HG02938 (cell line): ENCODE measurements around the gene GPR3.

ENCODE experiments used
- ATAC-seq: cut with Tn5 transposase; IDR thresholded peaks from one replicate; pipeline ENCODE4 v1.9.1; 2021; ENCODE audit warnings: mild to moderate bottlenecking, moderate library complexity; ENCODE audit not compliant: unreplicated experiment

The GPR3 gene

DNA sequence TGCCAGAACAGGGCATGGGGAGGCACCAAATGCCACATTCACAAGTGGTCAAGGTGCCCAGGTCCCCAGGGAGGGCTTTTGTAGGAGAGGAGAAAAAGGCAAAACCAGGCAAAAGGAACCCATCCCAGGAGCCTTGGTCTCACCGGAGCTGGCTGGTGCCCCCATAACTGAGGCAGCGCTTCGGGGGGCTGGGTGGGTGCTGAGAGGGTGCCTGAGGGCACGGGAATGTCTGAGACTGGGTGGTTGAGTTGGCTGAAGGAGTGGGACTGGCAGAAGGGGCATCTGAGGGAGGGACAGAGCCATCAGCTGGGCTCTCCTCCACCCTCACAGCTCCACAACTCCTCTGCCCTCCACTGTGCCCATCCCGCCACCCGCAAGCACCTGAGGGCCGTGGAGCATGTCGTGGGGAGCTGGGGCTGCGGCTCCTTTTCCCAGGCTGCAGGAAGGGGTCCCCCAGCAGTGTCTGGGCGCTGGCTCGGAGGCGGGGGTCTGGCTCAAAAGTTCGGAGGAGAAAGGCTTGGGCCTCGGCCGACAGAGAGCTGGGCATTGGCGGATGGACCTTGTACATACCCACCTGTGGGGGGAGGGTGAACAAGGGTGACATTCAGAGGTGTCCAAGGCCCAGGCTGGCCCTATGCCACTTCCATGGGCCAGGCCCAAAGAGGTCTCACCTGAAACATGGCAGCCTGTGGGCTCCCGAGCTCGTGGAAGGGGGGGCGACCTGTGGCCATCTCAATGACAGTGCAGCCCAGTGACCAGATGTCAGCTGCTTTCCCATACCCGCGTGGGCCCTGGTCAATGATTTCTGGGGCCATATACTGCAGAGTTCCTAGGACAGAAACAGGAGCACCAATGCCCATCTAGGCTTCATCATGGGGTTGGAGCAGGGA lies 34.1 kb upstream of the GPR3 start:
- no peak for ATAC-seq

DNA sequence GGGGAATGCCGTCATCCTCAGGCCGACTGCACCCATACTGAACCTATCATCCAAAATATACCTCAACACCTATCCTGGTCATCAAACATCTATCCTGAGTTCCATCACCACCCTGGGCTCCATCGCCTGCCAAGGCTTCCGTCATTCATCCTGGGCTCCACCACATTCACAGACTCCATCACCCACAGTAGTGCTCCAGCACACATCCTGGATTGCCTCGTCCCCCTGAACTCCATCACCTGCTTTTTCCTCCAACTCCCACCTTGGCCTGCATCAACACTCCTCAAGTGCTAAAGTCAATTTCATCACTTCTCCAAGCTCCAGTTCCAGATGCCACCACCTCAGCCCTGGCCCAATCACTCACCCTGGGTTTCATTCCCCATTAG lies 33.5 kb upstream of the GPR3 start:
- ATAC-seq = no peak

DNA sequence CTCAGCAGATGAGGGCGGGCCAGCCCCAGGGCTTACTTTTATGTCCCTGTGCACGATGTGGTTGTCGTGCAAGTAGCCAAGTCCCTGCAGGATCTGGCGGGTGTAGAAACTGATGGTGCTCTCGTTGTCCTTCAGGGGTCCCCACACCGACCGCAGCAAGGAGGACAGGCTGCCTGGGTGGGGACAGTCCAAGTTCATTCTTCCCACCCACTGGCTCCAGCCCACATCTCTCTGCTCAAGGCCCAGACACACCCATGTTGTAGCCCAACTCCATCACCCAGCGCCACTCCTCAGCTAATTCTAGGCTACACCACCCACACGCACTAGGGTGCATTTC lies 32.6 kb upstream of the GPR3 start:
- no peak for ATAC-seq

DNA sequence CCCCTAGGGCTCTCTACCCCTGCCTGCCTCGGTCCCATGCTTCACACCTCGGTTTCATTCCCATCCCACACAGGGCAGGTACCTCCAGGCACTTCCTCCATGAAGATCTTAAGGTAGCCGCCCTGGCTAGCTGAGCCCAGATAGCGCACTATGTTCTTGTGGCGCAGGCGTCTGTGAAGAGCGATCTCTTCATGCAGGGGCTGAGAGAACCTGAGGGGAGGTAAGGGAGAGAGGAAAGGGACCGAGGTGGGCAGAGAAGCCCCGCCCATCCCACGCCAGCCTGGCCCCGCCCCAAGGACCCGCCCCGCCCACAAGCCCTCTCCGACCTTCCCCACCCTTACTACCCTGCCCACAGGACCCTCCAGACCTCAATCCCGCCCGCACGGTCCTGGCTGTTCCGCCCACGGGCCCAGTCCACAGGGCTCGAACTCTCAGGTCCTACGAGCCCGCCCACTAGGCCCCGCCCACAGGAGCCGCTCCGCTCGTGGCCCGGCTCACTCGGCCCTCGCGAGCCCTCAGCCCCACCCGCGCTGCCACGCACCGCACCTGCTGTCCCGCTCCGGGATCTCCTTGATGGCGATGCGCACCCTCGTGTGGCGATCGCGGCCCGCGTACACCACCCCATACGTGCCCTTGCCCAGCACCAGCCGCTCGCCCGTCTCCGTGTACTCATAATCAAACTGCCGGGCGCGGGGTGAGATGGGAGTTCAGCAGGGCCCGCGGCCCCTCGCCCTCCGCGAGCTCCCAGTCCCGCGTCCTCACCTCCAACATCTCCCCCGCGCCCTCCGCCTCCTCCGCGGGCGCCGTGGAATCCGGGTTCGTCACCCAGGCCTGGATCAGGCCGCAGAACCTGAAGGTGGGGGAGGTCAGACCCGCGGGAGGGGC lies 32.0 kb upstream of the GPR3 start:
- ATAC-seq = no peak

DNA sequence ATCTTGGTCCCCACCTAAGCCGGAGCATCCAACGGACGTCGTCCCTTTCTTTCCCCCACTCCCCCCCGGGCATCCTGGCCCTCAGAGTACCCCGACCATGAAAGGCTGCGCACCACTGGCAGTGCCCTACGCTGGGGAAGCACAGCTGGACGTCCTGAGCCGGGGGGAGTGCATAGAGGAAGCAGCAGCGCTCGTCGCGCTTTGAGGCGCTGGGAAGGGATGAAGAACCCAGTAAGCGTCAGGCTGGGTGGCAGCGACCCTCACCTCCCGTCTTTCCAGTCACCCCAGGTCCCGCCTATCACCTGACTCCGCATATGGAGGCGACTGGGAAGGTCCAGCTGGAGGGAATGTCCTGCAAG lies 31.4 kb upstream of the GPR3 start:
- ATAC-seq = no peak

DNA sequence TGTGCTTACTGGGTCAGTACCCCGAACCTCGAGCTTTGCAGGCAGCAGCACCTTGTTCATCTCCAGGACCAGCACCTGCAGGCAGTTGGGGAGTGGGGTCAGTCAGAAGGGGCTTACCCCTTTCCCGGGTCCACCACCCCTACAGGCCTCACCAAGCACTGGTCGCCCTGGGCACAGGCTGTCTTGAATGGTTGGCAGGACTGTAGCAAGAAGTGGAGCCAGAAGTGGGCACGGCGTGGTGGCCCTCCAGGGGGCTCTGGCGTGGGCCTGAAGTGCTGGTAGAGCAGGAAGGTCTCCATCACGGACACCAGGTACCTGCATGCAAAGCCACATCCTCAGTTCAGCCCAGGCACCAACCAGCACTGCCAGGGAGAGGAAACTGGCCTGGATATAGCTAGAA lies 30.9 kb upstream of the GPR3 start:
- no peak for ATAC-seq

DNA sequence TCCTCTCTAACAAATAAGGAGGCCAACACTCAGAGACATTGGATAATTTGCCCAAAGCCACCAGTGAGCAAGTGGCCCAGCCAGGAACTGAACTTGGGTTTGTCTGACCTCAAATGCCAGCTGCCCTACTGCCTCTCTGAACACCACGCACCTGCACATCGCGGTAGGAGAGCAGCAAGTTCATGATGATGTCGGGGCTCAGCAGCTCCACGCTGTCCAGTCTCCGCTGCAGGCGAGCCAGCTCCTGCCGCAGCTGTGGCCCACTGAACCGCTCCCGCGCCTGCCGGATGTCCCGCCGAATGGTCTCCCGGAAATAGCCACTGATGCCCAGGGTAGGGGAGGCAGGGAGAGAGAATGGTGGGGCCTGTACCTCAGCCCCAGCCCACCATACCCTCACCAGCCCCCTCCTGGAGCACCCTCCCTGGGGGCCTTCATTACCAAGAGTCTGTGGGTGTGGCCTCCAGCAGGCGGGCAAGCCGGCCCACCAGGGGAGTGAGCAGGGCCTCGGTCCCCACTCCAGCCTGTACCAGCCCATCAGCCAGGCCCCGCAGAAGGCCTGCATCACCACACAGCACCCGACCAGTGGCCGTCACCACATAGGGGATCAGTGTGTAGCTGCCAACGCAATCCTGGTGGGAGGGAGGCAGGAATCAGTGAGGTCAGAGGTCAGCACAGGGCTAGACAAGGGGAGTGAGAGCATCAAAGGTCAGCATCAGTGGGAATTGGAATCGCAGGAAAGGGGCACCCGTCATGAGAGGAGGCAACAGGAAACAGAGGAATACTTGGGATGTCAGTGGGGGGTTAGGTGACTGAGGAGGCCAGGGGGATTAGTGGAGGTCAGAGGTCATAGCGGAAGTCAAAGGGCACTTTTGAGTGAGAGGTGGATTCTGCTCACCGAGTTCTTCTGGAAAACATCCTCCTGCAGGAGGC lies 28.4 kb upstream of the GPR3 start:
- no peak for ATAC-seq

DNA sequence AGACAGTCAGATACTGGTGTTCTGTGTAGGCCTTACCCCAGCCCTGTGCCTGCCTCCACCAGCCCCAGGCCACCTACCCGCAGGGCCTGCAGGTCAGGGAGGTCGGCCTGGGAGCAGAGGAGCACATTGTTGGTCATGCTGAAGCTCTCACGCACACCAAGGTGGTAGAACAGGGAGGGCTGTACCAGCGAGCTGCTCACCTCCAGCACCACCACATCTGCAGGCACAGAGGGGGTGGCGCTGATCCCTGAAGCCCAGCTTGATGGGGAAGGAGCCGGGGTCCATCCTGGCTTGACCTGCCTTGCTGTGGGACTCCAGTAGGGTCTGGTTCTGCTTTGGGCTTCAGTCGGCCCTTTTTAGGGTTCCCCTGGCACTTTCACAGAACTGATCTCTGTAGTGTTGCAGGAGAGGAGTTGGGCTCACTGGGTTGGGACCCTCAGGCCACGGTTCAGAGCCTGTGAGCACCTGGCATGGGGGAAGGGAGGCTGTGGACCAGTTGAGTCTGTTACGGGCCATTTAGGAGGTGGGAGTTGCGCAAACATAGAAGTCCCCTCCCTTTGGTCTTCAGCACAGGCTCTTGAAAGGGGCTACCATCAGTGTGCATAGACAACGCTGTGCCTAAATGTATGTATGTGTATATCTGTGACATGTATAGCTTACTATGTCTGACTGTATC lies 27.6 kb upstream of the GPR3 start:
- ATAC-seq = no peak

DNA sequence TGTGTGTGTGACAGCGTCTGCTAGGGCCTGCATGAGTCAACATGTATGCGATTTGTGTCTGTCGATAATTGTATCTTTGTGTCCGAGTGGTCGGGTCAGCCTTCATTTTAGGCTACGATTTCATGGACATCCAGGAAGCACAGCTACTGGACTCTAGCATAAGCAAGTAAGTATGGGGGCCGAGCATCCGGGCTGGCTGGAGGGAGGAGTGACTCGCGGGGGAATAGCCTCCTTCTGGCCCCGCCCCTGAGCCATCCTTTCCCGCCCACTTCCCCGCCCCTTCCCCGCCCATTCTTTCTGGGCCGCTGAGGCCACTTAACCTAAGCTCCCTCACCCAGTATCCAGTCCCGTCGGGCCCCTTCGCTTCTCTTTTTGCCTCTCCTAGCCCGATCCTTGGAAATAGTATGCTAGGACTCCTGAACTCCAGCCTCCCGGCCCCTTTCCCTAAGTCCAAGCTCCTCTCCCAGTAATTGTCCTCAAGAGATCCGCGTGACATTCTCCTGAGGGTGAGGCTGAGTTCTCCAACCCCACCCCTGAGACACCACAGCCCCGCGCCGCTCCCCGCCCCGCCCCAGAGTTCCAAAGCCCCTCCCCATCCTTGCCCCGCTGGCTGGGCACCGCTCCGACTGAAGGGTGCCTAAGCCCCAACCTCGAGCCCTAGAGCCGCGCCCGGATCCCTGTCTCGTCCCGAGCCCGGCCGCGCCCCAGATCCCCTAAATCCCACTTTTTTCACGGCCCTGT lies 26.9 kb upstream of the GPR3 start:
- ATAC-seq = no peak

DNA sequence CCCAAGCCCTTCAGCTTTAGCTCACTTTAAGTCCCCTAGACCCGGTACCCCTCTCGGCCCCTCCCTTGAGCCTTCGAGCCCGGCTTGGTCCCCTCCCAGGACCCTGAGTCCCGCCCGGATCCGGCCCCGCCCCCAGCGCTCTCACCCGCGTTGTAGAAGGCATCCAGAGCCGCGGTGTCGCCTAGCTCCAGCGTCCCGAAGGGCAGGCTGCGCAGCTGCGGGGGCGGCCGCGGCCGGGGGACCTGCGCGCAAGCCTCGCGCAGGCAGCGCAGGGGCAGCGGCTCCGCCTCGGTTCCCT lies 26.4 kb upstream of the GPR3 start:
- no peak for ATAC-seq

DNA sequence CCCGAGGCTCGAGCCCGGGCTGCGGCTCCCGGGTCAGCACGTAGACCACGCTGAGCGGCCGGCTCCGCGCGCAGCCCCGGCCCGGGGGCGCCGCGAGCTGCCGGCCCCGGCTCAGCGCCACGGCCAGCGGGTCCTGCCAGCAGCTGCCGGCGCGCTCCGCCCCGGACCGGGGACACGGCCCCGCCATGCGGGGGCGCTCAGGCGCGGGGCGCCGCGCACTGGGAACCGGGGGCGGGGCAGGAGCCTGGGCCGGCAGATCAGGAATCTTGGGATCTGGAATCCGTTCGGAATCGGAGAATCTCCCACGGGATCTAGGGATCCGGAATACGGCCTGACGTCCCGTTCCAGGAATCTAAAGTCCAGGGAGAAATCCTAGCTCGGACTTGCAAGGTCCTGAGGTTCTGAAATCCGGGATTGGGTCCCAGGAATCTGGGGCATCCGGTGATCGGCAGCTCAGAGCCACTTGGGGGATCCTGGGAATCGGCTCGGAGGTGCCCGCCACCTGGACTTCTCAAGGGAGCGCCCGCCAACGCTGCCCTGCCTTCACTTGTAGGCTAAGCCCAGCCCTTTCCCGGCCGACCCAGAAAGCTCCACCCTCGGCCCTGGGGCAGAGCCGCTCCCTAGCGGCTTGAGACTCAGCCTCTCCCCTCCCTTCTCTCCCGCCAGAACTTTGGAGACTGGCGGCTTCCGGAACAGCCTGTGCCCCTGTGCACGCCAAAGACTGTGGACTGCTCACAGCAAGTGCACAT lies 25.8 kb upstream of the GPR3 start, which contains the start of gene MAP3K6:
TSS of gene MAP3K6 (minus strand) at position 551 of the 749 bp plus-strand sequence. CDS start at position 187, 364 bp downstream.
- no peak for ATAC-seq

DNA sequence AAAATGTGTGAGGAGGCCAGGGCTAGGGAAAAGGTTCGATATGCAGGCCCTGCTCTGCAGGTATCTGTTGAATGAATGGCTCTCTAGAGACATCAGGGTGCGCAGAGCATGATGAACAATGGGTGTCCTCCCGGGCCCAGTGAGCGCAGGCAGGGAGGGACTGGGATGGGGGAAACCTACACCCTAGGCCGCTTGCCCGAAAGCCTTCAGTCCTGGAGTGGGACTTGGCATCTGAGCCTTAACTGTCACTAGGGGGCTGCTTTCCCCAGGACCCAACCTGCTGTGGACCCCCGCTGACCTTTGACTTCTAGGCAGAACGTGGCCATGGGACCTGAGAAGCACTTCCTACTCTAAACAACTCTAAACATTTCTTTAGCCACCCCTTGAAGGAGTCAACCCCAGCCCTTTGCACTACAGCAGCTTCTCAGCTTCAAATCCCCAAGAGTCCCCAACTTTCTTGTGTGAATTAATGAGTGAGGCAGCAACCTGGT lies 25.2 kb upstream of the GPR3 start:
- no peak for ATAC-seq

DNA sequence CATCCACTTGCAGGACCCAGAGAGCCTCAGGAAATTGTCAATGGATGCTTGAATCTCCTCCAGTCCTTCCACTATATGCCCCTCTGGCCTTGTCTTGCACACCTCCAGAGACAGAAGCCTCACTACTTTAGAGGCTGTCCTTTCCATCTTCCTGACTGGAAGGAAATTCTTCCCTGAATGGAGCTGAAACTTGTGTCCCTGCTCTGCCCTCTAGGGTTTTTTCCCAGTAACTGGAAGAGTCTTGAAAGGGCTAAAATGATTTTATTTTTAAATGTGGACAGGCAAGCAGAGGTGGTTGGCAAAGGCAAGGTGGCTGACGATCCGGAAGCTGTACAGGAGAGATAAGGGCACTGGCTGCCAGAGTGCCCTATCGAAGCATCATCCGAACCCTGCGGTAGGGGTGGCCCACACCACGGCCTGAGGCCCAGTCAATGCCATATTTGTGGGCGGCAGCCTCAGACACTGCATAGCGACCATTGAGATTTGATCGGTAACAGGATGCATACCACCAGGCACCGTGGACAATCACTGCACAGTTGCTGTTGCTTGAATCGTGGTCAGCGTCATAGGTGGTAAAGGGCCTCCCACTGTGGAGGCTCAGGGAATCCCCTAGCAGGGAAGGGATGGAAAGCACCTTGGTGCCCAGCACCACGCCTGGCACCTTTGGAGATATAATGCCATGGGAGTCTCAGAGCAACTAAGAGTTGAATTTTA lies 23.4 kb upstream of the GPR3 start:
- ATAC-seq = no peak

DNA sequence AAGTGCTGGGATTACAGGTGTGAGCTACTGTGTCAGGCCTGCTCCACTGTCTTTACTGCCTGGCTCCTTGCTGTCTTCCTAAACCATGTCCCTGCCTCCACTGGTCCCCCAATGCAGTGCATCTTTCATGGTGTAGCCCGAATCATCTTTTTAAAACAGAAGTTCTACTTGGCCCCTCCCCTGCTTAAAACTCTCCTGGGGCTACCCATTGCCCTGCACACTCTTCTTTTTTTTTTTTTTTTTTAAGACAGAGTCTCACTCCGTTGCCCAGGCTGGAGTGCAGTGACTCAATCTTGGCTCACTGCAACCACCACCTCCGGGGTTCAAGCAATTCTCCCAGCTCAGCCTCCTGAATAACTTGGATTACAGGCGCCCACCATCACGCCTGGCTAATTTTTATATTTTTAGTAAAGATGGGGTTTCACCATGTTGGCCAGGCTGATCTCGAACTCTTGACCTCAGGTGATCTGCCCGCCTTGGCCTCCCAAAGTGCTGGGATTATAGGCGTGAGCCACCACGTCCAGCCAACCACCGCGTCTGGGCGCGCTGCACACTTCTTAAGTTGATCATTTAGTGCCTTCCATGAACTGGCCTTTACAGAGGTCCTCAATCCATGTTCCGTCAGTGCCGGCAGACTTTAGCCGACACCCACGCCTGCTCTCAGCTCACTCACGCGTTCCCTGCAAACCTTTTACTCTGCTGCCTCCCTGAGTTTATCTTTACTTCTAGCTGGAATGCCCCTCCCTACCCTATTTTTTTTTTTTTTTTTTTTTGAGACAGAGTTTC lies 20.2 kb upstream of the GPR3 start:
- ATAC-seq = no peak

DNA sequence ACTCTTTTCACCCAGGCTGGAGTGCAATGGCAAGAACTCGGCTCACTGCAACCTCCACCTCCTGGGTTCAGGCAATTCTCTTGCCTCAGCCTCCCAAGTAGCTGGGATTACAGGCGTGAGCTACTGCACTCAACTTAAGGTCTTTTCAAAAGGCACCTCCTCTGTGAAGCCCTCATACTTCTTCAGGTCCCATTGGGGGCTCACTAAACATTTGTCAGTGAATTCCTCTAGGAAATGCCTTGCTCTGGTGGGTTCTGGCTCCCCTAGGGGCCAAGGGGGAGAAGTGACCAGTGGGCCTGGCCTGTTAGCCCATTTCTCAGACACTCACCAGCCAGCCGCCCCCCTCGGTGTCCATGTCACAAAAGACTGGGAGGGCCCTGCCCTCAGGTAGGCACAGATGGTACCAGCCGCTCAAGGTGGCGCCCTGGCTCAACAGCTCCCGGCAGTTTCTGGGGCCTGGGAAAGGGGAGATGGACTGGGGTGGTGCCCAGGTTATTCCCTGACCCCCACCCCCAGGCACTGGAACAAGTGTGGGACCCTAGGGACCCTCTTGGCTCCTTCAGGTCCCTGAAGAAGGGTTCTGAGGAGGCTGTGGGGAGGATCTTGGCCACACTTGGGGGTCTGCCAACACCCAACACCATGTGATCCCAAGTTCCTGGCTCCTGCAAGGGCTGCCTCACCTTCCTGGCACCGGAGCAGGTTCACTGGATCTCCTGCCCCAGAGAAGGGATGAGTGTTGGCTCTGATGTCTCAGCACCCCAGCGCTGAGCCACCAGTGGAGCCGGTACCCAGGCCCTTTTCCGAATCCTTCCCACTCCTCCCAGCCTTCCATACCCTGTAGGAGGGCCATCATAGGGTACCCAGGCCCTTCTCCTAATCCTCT lies 19.4 kb upstream of the GPR3 start:
- no peak for ATAC-seq

DNA sequence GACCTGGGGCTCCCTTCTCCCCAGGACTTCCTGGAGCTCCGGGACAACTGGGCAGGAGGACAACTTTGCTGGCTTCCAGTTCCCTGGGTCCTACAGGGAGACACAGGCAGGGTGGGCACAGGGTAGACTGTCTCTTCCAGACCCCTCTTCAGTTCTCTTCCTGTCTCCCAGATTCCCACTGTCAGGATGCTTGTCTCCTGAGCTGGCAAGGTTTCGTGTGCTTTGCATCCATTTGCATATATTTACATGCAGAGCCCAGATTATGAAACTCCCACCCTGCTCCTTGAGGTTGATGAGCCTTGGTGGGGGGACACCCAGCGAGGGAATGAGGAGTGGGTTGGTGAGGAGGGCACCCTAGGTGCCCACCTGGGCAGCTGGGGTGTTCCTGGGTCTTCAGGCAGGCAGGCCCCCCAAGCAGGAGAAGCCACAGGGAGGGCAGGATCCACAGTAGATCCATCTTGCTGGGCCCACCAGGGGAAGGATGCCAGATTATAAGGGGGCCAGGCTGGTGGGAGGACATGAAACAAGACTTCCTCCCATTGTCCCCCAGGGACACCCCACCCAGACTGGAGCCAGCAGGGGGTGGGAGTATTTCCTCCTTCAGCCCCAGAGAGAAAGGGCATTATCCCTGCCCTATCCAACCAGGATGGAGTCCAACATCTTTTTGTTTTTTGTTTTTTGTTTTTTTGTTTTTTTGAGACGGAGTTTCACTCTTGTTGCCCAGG lies 17.9 kb upstream of the GPR3 start, which contains the start of gene FCN3:
TSS of gene FCN3 (minus strand) at position 463 of the 725 bp plus-strand sequence. CDS start at position 457, 6 bp downstream.
- ATAC-seq = no peak
